IMR-90 (cell line): ENCODE measurements around the gene MOB3B. TPM values are rescaled to one million over a fixed set of nuclear protein-coding genes. Genes with fewer than 3 reads are reported as not detected.

Source experiments
- RCOR1 ChIP-seq: IDR thresholded peaks from 2 replicates; pipeline ENCODE4 v1.6.1; 2012; ENCODE audit warnings: mild to moderate bottlenecking, low read length, improper control_type of control experiment; ENCODE audit not compliant: insufficient replicate concordance
- polyA plus RNA-seq, 3 experiments: library from polyadenylated mRNA; depleted of rRNA; stranded (reverse); fragments of >200 nt; gene quantifications; 2 replicates each; pipeline ENCODE4 v1.2.3, GENCODE V29; 2012; ENCODE audit warnings: low replicate concordance in 1 of 3
- total RNA-seq: library from RNA; depleted of rRNA; stranded (reverse); fragments of >200 nt; gene quantifications from 2 replicates; pipeline ENCODE4 v1.2.3, GENCODE V29; 2012; rRNA removed
- TF ChIP-seq, protein P1 (sequence below): fragments of 150-350 bp; IDR thresholded peaks from 2 replicates; pipeline ENCODE4 v1.6.1; 2016; ENCODE audit warnings: low read depth, mild to moderate bottlenecking, low read length, moderate library complexity, borderline replicate concordance

MOB3B gene
- total and polyA plus RNA-seq, 2 of the 4 experiments (the other 2 are of a cell fraction) = under 0.01 to 0.02 TPM

DNA sequence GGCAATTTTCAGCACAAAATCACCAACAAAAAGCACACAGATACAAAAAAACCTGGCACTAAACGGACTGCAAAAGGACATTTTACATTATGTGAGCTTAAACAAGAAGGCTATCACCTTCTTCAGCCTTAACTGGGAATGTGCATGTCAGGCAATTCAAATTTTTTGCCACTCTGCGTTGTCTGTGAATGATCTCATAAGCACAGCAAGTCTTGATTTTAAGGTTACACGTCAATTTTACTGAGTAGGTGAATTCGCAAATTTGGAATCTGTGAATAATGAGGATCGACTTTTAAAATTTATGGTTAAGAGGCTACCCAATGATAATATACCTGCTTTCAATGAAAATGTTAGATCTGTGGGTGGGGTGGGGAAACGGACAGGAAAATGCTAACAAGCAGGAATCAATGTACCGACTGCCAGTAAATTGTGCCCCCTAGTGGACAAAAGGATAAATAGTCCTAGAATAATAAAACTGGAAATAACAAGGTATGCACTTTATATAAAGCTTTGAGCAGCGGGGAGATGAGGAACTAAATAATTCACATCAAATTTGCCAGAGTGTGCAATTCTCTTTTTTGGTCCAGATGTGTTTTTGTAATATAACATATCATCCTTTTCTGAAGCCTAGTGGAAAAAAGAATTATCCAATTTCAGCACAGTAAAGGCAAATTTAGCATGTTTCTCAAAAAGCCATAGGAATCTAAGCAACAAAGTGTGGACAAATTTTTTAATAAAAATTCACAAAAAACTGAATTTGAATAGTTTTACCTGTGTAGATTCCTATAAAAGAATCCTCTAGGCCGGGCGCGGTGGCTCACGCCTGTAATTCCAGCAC is 253.2 kb downstream of the MOB3B start (continued):
- TF ChIP-seq, protein P1, sequence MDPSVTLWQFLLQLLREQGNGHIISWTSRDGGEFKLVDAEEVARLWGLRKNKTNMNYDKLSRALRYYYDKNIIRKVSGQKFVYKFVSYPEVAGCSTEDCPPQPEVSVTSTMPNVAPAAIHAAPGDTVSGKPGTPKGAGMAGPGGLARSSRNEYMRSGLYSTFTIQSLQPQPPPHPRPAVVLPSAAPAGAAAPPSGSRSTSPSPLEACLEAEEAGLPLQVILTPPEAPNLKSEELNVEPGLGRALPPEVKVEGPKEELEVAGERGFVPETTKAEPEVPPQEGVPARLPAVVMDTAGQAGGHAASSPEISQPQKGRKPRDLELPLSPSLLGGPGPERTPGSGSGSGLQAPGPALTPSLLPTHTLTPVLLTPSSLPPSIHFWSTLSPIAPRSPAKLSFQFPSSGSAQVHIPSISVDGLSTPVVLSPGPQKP = no peak
- no peak for TF ChIP-seq RCOR1

Other genes with a start within 250 kb of the MOB3B start
- not detected in 2 replicates for gene EQTN, start 232.7 kb downstream of the MOB3B start, total RNA-seq
- gene EQTN, start 232.7 kb downstream of the MOB3B start, polyA plus RNA-seq (2012; rRNA removed) = not detected in 2 replicates
- gene IFNK, start 5.5 kb downstream of the MOB3B start, total RNA-seq = not detected in 2 replicates
- not detected in 2 replicates for gene IFNK, start 5.5 kb downstream of the MOB3B start, polyA plus RNA-seq (2012; rRNA removed)
- 3.4 and 5.0 TPM in 2 replicates for gene C9orf72, start 43.7 kb upstream of the MOB3B start, total RNA-seq
- gene C9orf72, start 43.7 kb upstream of the MOB3B start, polyA plus RNA-seq (2012; rRNA removed) = 1.6 and 2.0 TPM in 2 replicates